Activated T-cell treated with anti-CD3 and anti-CD28 coated beads, Interleukin-2, amount 50 U/mL, for 72 hours (primary cell): ENCODE measurements around the gene PRKG1. TPM values are rescaled to one million over a fixed set of nuclear protein-coding genes. Genes with fewer than 3 reads are reported as not detected.

Experiments used
- ATAC-seq, 2 donors: fragments of 150-1000 bp; cut with Tn5 transposase; replicated peaks in 1 of 2; 2 replicates each; pipeline ENCODE4 v1.10.0; 2021; ENCODE audit warnings: moderate library complexity in 2 of 2, mild to moderate bottlenecking in 1 of 2
- DNase-seq, 2 donors: peaks; one replicate each; pipeline ENCODE4 v3.0.0; 2021 to 2022; ENCODE audit warnings: mixed read lengths in 1 of 2
- H3K27ac Mint-ChIP-seq: one replicate; pipeline ENCODE4 v1.8.0; 2022; ENCODE audit warnings: mild to moderate bottlenecking, moderate library complexity, mixed read lengths
- H3K27me3 Mint-ChIP-seq: one replicate; pipeline ENCODE4 v1.8.0; 2022; ENCODE audit warnings: low read depth, mixed read lengths
- H3K36me3 Mint-ChIP-seq, 2 donors: one replicate each; pipeline ENCODE4 v1.8.0; 2022; ENCODE audit warnings: mixed read lengths in 2 of 2, mild to moderate bottlenecking in 1 of 2; ENCODE audit not compliant: insufficient read depth in 2 of 2
- H3K4me1 Mint-ChIP-seq: one replicate; pipeline ENCODE4 v1.8.0; 2022; ENCODE audit warnings: low read depth, mixed read lengths
- H3K4me3 Mint-ChIP-seq, 2 donors: one replicate each; pipeline ENCODE4 v1.8.0; 2022; ENCODE audit warnings: mild to moderate bottlenecking in 2 of 2, mixed read lengths in 2 of 2, moderate library complexity in 2 of 2
- H3K9me3 Mint-ChIP-seq, 2 donors: one replicate each; pipeline ENCODE4 v1.8.0; 2022; ENCODE audit warnings: mixed read lengths in 2 of 2
- total RNA-seq, 2 donors: library from RNA; stranded (reverse); gene quantifications; one replicate each; pipeline ENCODE4 v1.2.3, GENCODE V29; 2022

Gene PRKG1
- total RNA-seq, 2 donors from 2014 or later: not detected

GRCh38 chr10:51877636-51878035, 803.3 kb downstream of the PRKG1 start:
- peaks cover 0 to 2% of the 10 kb centered on the region in 2 donors for H3K9me3 Mint-ChIP-seq
- peak overlapping the region; percentile 73 for H3K27ac Mint-ChIP-seq
- no peak overlapping the region for H3K4me3 Mint-ChIP-seq
- peaks cover 16% of the 10 kb centered on the region for H3K4me1 Mint-ChIP-seq
- no peaks in the 10 kb centered on the region for H3K36me3 Mint-ChIP-seq
- ATAC-seq (no peak), DNase-seq (no peak)
- no peaks in the 10 kb centered on the region for H3K27me3 Mint-ChIP-seq

- no peaks in the 10 kb centered on the region for H3K36me3 Mint-ChIP-seq
- H3K4me1 Mint-ChIP-seq: peaks cover 16% of the 10 kb centered on the region
- peaks cover 0 to 2% of the 10 kb centered on the region in 2 donors for H3K9me3 Mint-ChIP-seq
- no peaks in the 10 kb centered on the region for H3K27me3 Mint-ChIP-seq
- H3K4me3 Mint-ChIP-seq: peak overlapping the region; percentile 4 to 74
- no peak for ATAC-seq
- no peak for DNase-seq
- H3K27ac Mint-ChIP-seq: peak overlapping the region; percentile 52
These were observed 804.4 kb downstream of the PRKG1 start for GRCh38 chr10:51878695-51879094.

GRCh38 chr10:51879238-51879637, 805.0 kb downstream of the PRKG1 start:
- ATAC-seq (peak; percentile 96 to 99), DNase-seq (peak; percentile 29 to 36)
- Mint-ChIP-seq H3K27ac (peak overlapping the region; percentile 64), H3K36me3 (no peaks in the 10 kb centered on the region), H3K27me3 (no peaks in the 10 kb centered on the region), H3K4me1 (peaks cover 16% of the 10 kb centered on the region), H3K9me3 (peaks cover 0 to 2% of the 10 kb centered on the region in 2 donors), H3K4me3 (peak overlapping the region; percentile 26 to 74)

GRCh38 chr10:51881213-51881612, 806.9 kb downstream of the PRKG1 start:
- peaks cover 0 to 2% of the 10 kb centered on the region in 2 donors for H3K9me3 Mint-ChIP-seq
- H3K36me3 Mint-ChIP-seq: no peaks in the 10 kb centered on the region
- H3K27ac Mint-ChIP-seq: no peak overlapping the region
- H3K4me1 Mint-ChIP-seq: peaks cover 16% of the 10 kb centered on the region
- ATAC-seq (no peak), DNase-seq (no peak)
- no peak overlapping the region for H3K4me3 Mint-ChIP-seq
- no peaks in the 10 kb centered on the region for H3K27me3 Mint-ChIP-seq

- ATAC-seq (no peak), DNase-seq (no peak)
- Mint-ChIP-seq H3K4me1 (no peaks in the 10 kb centered on the region), H3K27ac (no peak overlapping the region), H3K27me3 (no peaks in the 10 kb centered on the region), H3K9me3 (no peaks in the 10 kb centered on the region), H3K4me3 (no peak overlapping the region), H3K36me3 (no peaks in the 10 kb centered on the region)
These were observed 812.3 kb downstream of the PRKG1 start for GRCh38 chr10:51886438-51887068.

GRCh38 chr10:51888263-51888662, 814.0 kb downstream of the PRKG1 start:
- no peak for DNase-seq
- H3K4me1 Mint-ChIP-seq: no peaks in the 10 kb centered on the region
- no peaks in the 10 kb centered on the region for H3K9me3 Mint-ChIP-seq
- no peak overlapping the region for H3K4me3 Mint-ChIP-seq
- ATAC-seq: no peak
- H3K27me3 Mint-ChIP-seq: no peaks in the 10 kb centered on the region
- no peak overlapping the region for H3K27ac Mint-ChIP-seq
- H3K36me3 Mint-ChIP-seq: no peaks in the 10 kb centered on the region

GRCh38 chr10:51892313-51892712, 818.0 kb downstream of the PRKG1 start:
- DNase-seq (no peak), ATAC-seq (no peak)
- Mint-ChIP-seq H3K27me3 (no peaks in the 10 kb centered on the region), H3K27ac (no peak overlapping the region), H3K9me3 (no peaks in the 10 kb centered on the region), H3K4me3 (no peak overlapping the region), H3K4me1 (no peaks in the 10 kb centered on the region), H3K36me3 (no peaks in the 10 kb centered on the region)

GRCh38 chr10:51892965-51893658, 818.8 kb downstream of the PRKG1 start:
- H3K4me1 Mint-ChIP-seq: no peaks in the 10 kb centered on the region
- H3K27me3 Mint-ChIP-seq: peaks cover 7% of the 10 kb centered on the region
- no peaks in the 10 kb centered on the region for H3K9me3 Mint-ChIP-seq
- H3K27ac Mint-ChIP-seq: no peak overlapping the region
- ATAC-seq (peak; percentile 64 to 74), DNase-seq (peak; percentile 3 to 7)
- no peak overlapping the region for H3K4me3 Mint-ChIP-seq
- no peaks in the 10 kb centered on the region for H3K36me3 Mint-ChIP-seq

GRCh38 chr10:51894771-51895578, 820.7 kb downstream of the PRKG1 start:
- no peaks in the 10 kb centered on the region for H3K9me3 Mint-ChIP-seq
- H3K27ac Mint-ChIP-seq: no peak overlapping the region
- no peaks in the 10 kb centered on the region for H3K36me3 Mint-ChIP-seq
- ATAC-seq: no peak
- DNase-seq: no peak
- no peaks in the 10 kb centered on the region for H3K4me1 Mint-ChIP-seq
- H3K4me3 Mint-ChIP-seq: no peak overlapping the region
- H3K27me3 Mint-ChIP-seq: peaks cover 8% of the 10 kb centered on the region

- ATAC-seq: no peak
- peaks cover 8% of the 10 kb centered on the region for H3K27me3 Mint-ChIP-seq
These were observed 822.6 kb downstream of the PRKG1 start for GRCh38 chr10:51896849-51897248.

GRCh38 chr10:51897560-51897959, 823.3 kb downstream of the PRKG1 start:
- Mint-ChIP-seq H3K27me3 (peaks cover 8% of the 10 kb centered on the region), H3K36me3 (no peaks in the 10 kb centered on the region), H3K4me1 (no peaks in the 10 kb centered on the region), H3K27ac (no peak overlapping the region), H3K9me3 (no peaks in the 10 kb centered on the region), H3K4me3 (no peak overlapping the region)
- no peak for DNase-seq
- ATAC-seq: no peak

More at GRCh38 chr10:51896849-51897248, 822.6 kb downstream of the PRKG1 start:
- Mint-ChIP-seq H3K4me3 (no peak overlapping the region), H3K27ac (no peak overlapping the region), H3K36me3 (no peaks in the 10 kb centered on the region), H3K4me1 (no peaks in the 10 kb centered on the region), H3K9me3 (no peaks in the 10 kb centered on the region)
- no peak for DNase-seq

GRCh38 chr10:51900180-51900579, 825.9 kb downstream of the PRKG1 start:
- Mint-ChIP-seq H3K4me3 (no peak overlapping the region), H3K4me1 (no peaks in the 10 kb centered on the region), H3K27ac (no peak overlapping the region), H3K9me3 (no peaks in the 10 kb centered on the region), H3K27me3 (peaks cover 8% of the 10 kb centered on the region), H3K36me3 (no peaks in the 10 kb centered on the region)
- DNase-seq (no peak), ATAC-seq (no peak)

- ATAC-seq (no peak), DNase-seq (no peak)
- Mint-ChIP-seq H3K27ac (no peak overlapping the region), H3K4me1 (no peaks in the 10 kb centered on the region), H3K27me3 (peaks cover under 1% of the 10 kb centered on the region), H3K36me3 (no peaks in the 10 kb centered on the region), H3K9me3 (no peaks in the 10 kb centered on the region), H3K4me3 (no peak overlapping the region)
These were observed 829.4 kb downstream of the PRKG1 start for GRCh38 chr10:51903675-51904074.
